ENCODE results near the gene PSMF1. TPM values are rescaled to one million over a fixed set of nuclear protein-coding genes. Genes with fewer than 3 reads are reported as not detected.

The PSMF1 gene
- total RNA-seq, 3 donors from 2014 or later: 113 to 118 (median 117) TPM

GRCh38 chr20:1171461-1172093 is 53.2 kb downstream of the PSMF1 start:
- TF ChIP-seq CTCF (IDR thresholded peaks at IDR 0.05): no peak
- ATAC-seq (peak; percentile 49), DNase-seq (peak in 2 of 3 donors; percentile 41 to 43)
- Histone ChIP-seq H3K9me3 (no peaks in the 10 kb centered on the region), H3K4me3 (no peak overlapping the region), H3K4me1 (ENCODE audit: low read depth) (no peaks in the 10 kb centered on the region), H3K36me3 (ENCODE audit: low read depth) (no peaks in the 10 kb centered on the region)
- intact Hi-C loops (cut with DNase I, micrococcal nuclease): no loop called here

GRCh38 chr20:1173698-1174097 is 55.3 kb downstream of the PSMF1 start:
- intact Hi-C loops (cut with DNase I, micrococcal nuclease): no loop called here
- H3K9me3 ChIP-seq: no peaks in the 10 kb centered on the region
- no peak for ATAC-seq
- TF ChIP-seq CTCF (IDR thresholded peaks at IDR 0.05): no peak
- DNase-seq: no peak
- H3K4me1 ChIP-seq (ENCODE audit: low read depth): no peaks in the 10 kb centered on the region
- no peak overlapping the region for H3K4me3 ChIP-seq
- H3K36me3 ChIP-seq (ENCODE audit: low read depth): no peaks in the 10 kb centered on the region

GRCh38 chr20:1174787-1175186 is 56.4 kb downstream of the PSMF1 start:
- Histone ChIP-seq H3K4me3 (no peak overlapping the region), H3K36me3 (ENCODE audit: low read depth) (no peaks in the 10 kb centered on the region), H3K4me1 (ENCODE audit: low read depth) (no peaks in the 10 kb centered on the region), H3K9me3 (no peaks in the 10 kb centered on the region)
- TF ChIP-seq CTCF (IDR thresholded peaks at IDR 0.05): no peak
- DNase-seq: no peak
- no peak for ATAC-seq
- intact Hi-C loops (cut with DNase I, micrococcal nuclease): no loop called here

- ATAC-seq: peak; percentile 28
- Histone ChIP-seq H3K4me3 (no peak overlapping the region), H3K9me3 (no peaks in the 10 kb centered on the region), H3K36me3 (ENCODE audit: low read depth) (no peaks in the 10 kb centered on the region), H3K4me1 (ENCODE audit: low read depth) (no peaks in the 10 kb centered on the region)
- TF ChIP-seq CTCF (IDR thresholded peaks at IDR 0.05): no peak
- DNase-seq: no peak
- intact Hi-C loops (cut with DNase I, micrococcal nuclease): no loop called here
Observed at GRCh38 chr20:1177680-1178079, 59.3 kb downstream of the PSMF1 start.

- no peak for TF ChIP-seq CTCF (IDR thresholded peaks at IDR 0.05)
- Histone ChIP-seq H3K4me3 (no peak overlapping the region), H3K36me3 (ENCODE audit: low read depth) (no peaks in the 10 kb centered on the region), H3K4me1 (ENCODE audit: low read depth) (no peaks in the 10 kb centered on the region), H3K9me3 (no peaks in the 10 kb centered on the region)
- intact Hi-C loops (cut with DNase I, micrococcal nuclease): no loop called here
- no peak for DNase-seq
- ATAC-seq: no peak
Observed at GRCh38 chr20:1178103-1178502, 59.7 kb downstream of the PSMF1 start.

- ATAC-seq: no peak
- no peaks in the 10 kb centered on the region for H3K36me3 ChIP-seq (ENCODE audit: low read depth)
Observed at GRCh38 chr20:1178623-1179022, 60.2 kb downstream of the PSMF1 start.

More at GRCh38 chr20:1178623-1179022, 60.2 kb downstream of the PSMF1 start:
- DNase-seq: no peak
- Histone ChIP-seq H3K4me1 (ENCODE audit: low read depth) (no peaks in the 10 kb centered on the region), H3K4me3 (no peak overlapping the region), H3K9me3 (no peaks in the 10 kb centered on the region)
- TF ChIP-seq CTCF (IDR thresholded peaks at IDR 0.05): no peak
- intact Hi-C loops (cut with DNase I, micrococcal nuclease): no loop called here
